A549 (cell line): ENCODE measurements around the gene RNGTT. TPM values are rescaled to one million over a fixed set of nuclear protein-coding genes. Genes with fewer than 3 reads are reported as not detected.

Experiments
- ATAC-seq, 2 experiments: fragments of 200-7000 bp in 1 of 2; fragments of >200 bp in 1 of 2; cut with Nextera tagmentation in 1 of 2; cut with Tn5 transposase in 1 of 2; 3 replicates each; pipeline versions ENCODE4 v1.8.0 to v1.9.1; 2018 to 2020; ENCODE audit warnings: mild to moderate bottlenecking in 1 of 2, moderate library complexity in 1 of 2
- CTCF ChIA-PET: fragments of 300-600 bp; sonication (Branson Sonifier 250); formaldehyde crosslinking; extraction: SDS; loops from one replicate; lab custom pipeline; 2021; ENCODE audit warnings: antibody characterized with exemption, inconsistent platforms; lab: Yijun Ruan, JAX
- POLR2A ChIA-PET: fragments of 350-600 bp; formaldehyde crosslinking; extraction: SDS; loops from one replicate; lab custom pipeline; 2021; ENCODE audit warnings: antibody characterized with exemption, inconsistent platforms; lab: Yijun Ruan, JAX
- DNase-seq, 2 experiments: peaks; one replicate each; pipeline versions ENCODE4 v3.0.0 to v3.0.0-alpha.2; 2011 to 2016; ENCODE audit warnings: low read depth in 1 of 2, low spot score in 1 of 2
- FAIRE-seq: peaks from 2 replicates; lab custom pipeline; 2011; peaks lifted over from hg19 to GRCh38; lab: Jason Lieb, UNC
- H3K27ac ChIP-seq, 2 experiments: fragments of >200 bp; sonication (Bioruptor Twin); formaldehyde crosslinking; 3 replicates each; pipeline ENCODE4 v1.5.1; 2016 to 2017
- H3K4me1 ChIP-seq: fragments of >200 bp; sonication (Bioruptor Twin); formaldehyde crosslinking; 3 replicates; pipeline ENCODE4 v1.6.1; 2016
- H3K4me2 ChIP-seq: fragments of >200 bp; sonication (Bioruptor Twin); formaldehyde crosslinking; 3 replicates; pipeline ENCODE4 v1.6.1; 2016
- H3K4me3 ChIP-seq: fragments of >200 bp; sonication (Bioruptor Twin); formaldehyde crosslinking; 3 replicates; pipeline ENCODE4 v1.5.1; 2016
- H3K9me3 ChIP-seq: fragments of >200 bp; sonication (Bioruptor Twin); formaldehyde crosslinking; 3 replicates; pipeline ENCODE4 v1.6.1; 2016
- CBX8 ChIP-seq: fragments of 200-600 bp; sonication (generic); IDR thresholded peaks from 2 replicates; pipeline ENCODE4 v1.6.1; 2016
- CHD4 ChIP-seq: fragments of 200-600 bp; sonication (generic); IDR thresholded peaks from 2 replicates; pipeline ENCODE4 v1.6.1; 2016; ENCODE audit warnings: antibody characterized with exemption, mild to moderate bottlenecking, borderline replicate concordance
- ESRRA ChIP-seq: fragments of 150-350 bp; IDR thresholded peaks from 2 replicates; pipeline ENCODE4 v1.6.1; 2014; ENCODE audit warnings: mild to moderate bottlenecking, low read length, borderline replicate concordance
- FOSB ChIP-seq: fragments of 250-450 bp; sonication (Bioruptor Pico); IDR thresholded peaks from 2 replicates; pipeline ENCODE4 v1.5.0; 2020; ENCODE audit warnings: mild to moderate bottlenecking, moderate library complexity
- FOSL2 ChIP-seq, 2 experiments: fragments of 450-650 bp in 1 of 2; fragments of >200 bp in 1 of 2; sonication (Bioruptor Twin) in 1 of 2; formaldehyde crosslinking; IDR thresholded peaks; 2 replicates each; pipeline versions ENCODE4 v1.5.0 to v1.6.1; 2016 to 2020; ENCODE audit warnings: mild to moderate bottlenecking in 1 of 2, moderate library complexity in 1 of 2
- HOXB5 ChIP-seq: fragments of 250-450 bp; sonication (Bioruptor Pico); IDR thresholded peaks from 2 replicates; pipeline ENCODE4 v1.5.0; 2020; ENCODE audit warnings: mild to moderate bottlenecking, moderate library complexity
- JUN ChIP-seq, 2 experiments: fragments of >200 bp; sonication (Bioruptor Twin); formaldehyde crosslinking; IDR thresholded peaks; 2 replicates in 1 of 2; 3 replicates in 1 of 2; pipeline ENCODE4 v1.6.1; 2016 to 2017
- MAFK ChIP-seq: fragments of 450-650 bp; IDR thresholded peaks from 2 replicates; pipeline ENCODE4 v1.6.1; 2014; ENCODE audit not compliant: partially characterized antibody
- MAZ ChIP-seq: fragments of 150-350 bp; IDR thresholded peaks from 2 replicates; pipeline ENCODE4 v1.6.1; 2014; ENCODE audit warnings: antibody characterized with exemption, low read depth, low read length, borderline replicate concordance
- NPAS2 ChIP-seq: fragments of 250-450 bp; sonication (Bioruptor Pico); IDR thresholded peaks from 2 replicates; pipeline ENCODE4 v1.8.0; 2022; ENCODE audit warnings: mild to moderate bottlenecking, moderate library complexity, borderline replicate concordance
- POLR2A ChIP-seq: IDR thresholded peaks from 2 replicates; pipeline ENCODE4 v1.6.1; 2012; ENCODE audit warnings: mild to moderate bottlenecking, low read length
- POLR2AphosphoS2 ChIP-seq: conservative IDR thresholded peaks from 2 replicates; pipeline ENCODE4 v1.6.1; 2012; ENCODE audit warnings: low read length, improper control_type of control experiment, inconsistent platforms
- RAD21 ChIP-seq, 2 experiments: fragments of >200 bp in 1 of 2; sonication (Bioruptor Twin) in 1 of 2; formaldehyde crosslinking in 1 of 2; IDR thresholded peaks in 1 of 2; conservative IDR thresholded peaks in 1 of 2; 2 replicates in 1 of 2; 3 replicates in 1 of 2; pipeline ENCODE4 v1.6.1; 2012 to 2018; ENCODE audit warnings: inconsistent platforms in 1 of 2
- RCOR1 ChIP-seq: fragments of 150-350 bp; IDR thresholded peaks from 2 replicates; pipeline ENCODE4 v1.6.1; 2014; ENCODE audit warnings: antibody characterized with exemption, low read length, low read depth
- SMC3 ChIP-seq: fragments of >200 bp; sonication (Bioruptor Twin); formaldehyde crosslinking; IDR thresholded peaks from 3 replicates; pipeline ENCODE4 v1.6.1; 2018; ENCODE audit warnings: inconsistent platforms
- SREBF2 ChIP-seq: fragments of 450-650 bp; IDR thresholded peaks from 2 replicates; pipeline ENCODE4 v1.6.1; 2014; ENCODE audit warnings: mild to moderate bottlenecking, moderate library complexity
- TFCP2L1 ChIP-seq: fragments of 250-450 bp; sonication (Bioruptor Pico); IDR thresholded peaks from 2 replicates; pipeline ENCODE4 v1.5.0; 2021; ENCODE audit warnings: mild to moderate bottlenecking
- ZNF302 ChIP-seq: fragments of 250-450 bp; sonication (Bioruptor Pico); IDR thresholded peaks from 2 replicates; pipeline ENCODE4 v1.9.0; 2021; ENCODE audit warnings: inconsistent platforms, mild to moderate bottlenecking, moderate library complexity
- ZSCAN20 ChIP-seq: fragments of 250-450 bp; sonication (Bioruptor Pico); IDR thresholded peaks from 2 replicates; pipeline ENCODE4 v1.8.0; 2022; ENCODE audit warnings: mild to moderate bottlenecking, moderate library complexity
- whole genome bisulfite sequencing: methylation state at CpG from one replicate; pipeline ENCODE4 v1.1.6; 2017; ENCODE audit errors: missing lambda C conversion rate; 5-methylcytosine and 5-hydroxymethylcytosine counted together
- polyA plus RNA-seq, 4 experiments: library from polyadenylated mRNA; depleted of rRNA in 3 of 4; stranded (reverse); fragments of >200 nt; fragmentation: RNase III in 1 of 4; extraction: RNeasy Plus Mini Kit Qiagen cat#74134 plus additional on column Dnase treatment in 1 of 4; gene quantifications; 2 replicates in 3 of 4; 3 replicates in 1 of 4; pipeline ENCODE4 v1.2.3, GENCODE V29; 2011 to 2017
- TF ChIP-seq, protein P1 (sequence below): fragments of 250-450 bp; sonication (Bioruptor Pico); IDR thresholded peaks from 2 replicates; pipeline ENCODE4 v1.5.0; 2020; ENCODE audit warnings: low read depth, mild to moderate bottlenecking, moderate library complexity
- TF ChIP-seq, protein P2 (sequence below): IDR thresholded peaks from 2 replicates; pipeline ENCODE4 v1.6.1; 2012
- TF ChIP-seq, protein P3 (sequence below): IDR thresholded peaks from 2 replicates; pipeline ENCODE4 v1.6.1; 2012; ENCODE audit warnings: low read depth, borderline replicate concordance
- TF ChIP-seq, protein P4 (sequence below): fragments of >200 bp; sonication (Bioruptor Twin); formaldehyde crosslinking; IDR thresholded peaks from 2 replicates; pipeline ENCODE4 v1.6.1; 2016
- TF ChIP-seq, protein P5 (sequence below): fragments of >200 bp; sonication (Bioruptor Twin); formaldehyde crosslinking; IDR thresholded peaks from 3 replicates; pipeline ENCODE4 v1.5.1; 2016

Gene RNGTT
- polyA plus RNA-seq, 2 of the 4 experiments (the other 2 are of a cell fraction), result 11.6 to 15.0 TPM

DNA sequence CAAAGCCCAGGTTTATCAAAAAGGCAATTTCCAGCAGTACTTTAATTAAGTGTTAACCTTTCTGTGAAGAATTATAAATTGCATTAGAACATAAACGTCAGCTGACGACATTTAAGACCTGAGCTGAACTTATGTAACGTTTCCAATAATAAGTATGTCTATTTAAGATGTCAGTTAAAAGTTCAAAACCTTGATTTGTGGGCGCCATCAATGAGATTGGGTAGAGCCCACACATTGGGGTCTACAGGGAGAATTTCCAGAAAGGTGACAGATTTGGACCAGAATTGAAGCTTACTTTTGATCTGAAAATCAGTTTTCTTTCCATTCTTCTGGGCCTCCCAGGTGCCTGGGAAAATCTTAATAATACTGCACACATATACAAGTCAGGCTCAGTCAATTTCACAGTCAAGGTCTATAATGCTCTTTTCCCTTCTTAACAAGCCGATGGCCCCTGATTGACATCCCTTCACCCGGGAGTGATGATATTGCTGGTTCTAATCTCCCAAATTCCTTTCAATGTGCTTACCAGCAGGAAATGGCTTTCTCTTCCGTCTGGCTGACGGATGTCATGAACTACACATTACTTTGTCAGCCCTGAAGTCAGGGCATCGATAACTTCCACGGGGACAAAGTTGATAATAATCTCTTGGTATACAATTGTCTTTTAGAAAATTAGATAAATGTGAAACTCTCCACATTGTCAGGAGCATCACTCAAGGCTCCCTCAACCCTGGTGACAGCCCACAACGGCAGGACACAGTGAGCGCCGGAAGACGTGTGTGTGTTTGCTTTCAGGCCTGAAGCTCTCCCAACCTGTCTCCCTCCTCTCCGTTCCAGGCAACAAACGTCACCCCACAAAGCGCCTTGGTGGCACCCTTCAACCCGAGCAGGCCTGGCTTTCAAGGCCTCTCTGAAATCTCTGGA is 400.8 kb downstream of the RNGTT start (continued):
- TF ChIP-seq, protein P1, sequence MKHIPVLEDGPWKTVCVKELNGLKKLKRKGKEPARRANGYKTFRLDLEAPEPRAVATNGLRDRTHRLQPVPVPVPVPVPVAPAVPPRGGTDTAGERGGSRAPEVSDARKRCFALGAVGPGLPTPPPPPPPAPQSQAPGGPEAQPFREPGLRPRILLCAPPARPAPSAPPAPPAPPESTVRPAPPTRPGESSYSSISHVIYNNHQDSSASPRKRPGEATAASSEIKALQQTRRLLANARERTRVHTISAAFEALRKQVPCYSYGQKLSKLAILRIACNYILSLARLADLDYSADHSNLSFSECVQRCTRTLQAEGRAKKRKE, result no peak

DNA sequence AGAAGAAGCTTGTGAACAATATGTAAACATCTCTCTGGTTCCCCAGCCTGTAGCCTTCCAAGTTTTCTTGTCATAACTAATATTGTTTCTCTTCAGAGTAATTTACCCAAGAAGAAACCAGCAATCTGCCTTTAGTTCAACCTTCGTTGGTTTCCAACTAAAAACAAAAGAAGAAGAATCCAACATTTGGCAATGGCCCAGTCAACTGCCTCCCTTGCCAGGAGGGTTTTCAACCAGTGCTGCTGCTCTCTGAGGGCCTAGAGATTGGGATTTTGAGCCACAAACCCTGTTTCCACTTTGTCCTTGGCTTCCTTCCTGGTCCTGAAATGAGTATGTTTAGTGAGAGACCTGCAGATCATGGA is 401.5 kb downstream of the RNGTT start:
- Histone ChIP-seq H3K4me1 (no peaks in the 10 kb centered on the region), H3K4me2 (no peak overlapping the region), H3K4me3 (no peak overlapping the region), H3K9me3 (no peaks in the 10 kb centered on the region), H3K27ac (no peak overlapping the region)
- ChIA-PET CTCF (no interaction called here), POLR2A (no interaction called here)
- DNase-seq, result no peak
- no peak for FAIRE-seq
- TF ChIP-seq ZNF302 (CRISPR knock-in tag) (no peak), SMC3 (no peak), CHD4 (no peak), ESRRA (no peak), SREBF2 (no peak), JUN (IDR thresholded peaks at IDR 0.05) (no peak), ZSCAN20 (CRISPR knock-in tag) (no peak)
- TF ChIP-seq, protein P2, sequence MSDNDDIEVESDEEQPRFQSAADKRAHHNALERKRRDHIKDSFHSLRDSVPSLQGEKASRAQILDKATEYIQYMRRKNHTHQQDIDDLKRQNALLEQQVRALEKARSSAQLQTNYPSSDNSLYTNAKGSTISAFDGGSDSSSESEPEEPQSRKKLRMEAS, result no peak
- no peak for ATAC-seq
- 50% methylated on average over 1 of the region's 1 CpG for WGBS

DNA sequence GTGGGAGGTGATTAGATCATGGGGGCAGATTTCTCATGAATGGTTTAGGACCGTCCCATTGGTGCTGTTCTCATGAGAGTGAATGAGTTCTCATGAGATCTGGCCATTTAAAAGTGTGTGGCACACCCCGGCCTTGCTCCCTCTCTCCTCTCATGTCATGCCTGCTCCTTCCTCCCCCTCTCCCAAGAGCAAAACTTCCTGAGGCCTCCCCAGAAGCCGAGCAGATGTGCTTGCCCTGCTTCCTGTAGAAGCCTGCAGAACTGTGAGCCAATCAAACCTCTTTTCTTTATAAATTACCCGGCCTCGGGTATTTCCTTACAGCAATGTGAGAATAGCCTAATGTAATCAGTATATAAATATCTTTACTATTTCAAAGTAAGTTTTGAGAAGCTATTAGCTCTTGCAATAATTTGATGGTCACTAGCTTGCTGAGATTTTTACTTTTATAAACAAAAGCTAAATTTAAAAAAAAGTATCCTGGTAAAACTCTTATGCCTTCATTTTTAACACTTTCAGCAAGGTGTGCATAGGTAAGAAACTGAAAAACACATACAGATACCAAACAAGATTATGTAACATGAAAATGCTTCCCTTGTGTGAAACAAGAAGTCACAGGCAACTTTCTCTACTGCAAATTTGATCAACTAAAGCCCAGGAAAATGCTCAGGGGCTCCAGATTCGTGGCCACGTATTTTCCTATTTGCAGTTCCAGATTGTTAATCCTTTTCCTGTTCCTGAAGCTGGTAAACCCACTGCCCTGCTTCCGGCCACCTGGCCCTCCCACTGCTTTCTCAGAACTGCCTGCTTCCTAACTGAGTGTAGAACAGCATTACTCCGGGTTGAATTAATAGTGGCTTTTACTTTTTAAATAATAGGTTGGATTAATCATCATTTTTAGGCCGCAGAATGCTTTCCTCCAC is 402.1 kb downstream of the RNGTT start:
- no peaks in the 10 kb centered on the region for H3K4me1 ChIP-seq
- WGBS, result 57% methylated on average over 10 of the region's 10 CpGs
- CTCF ChIA-PET, result no interaction called here
- no peak overlapping the region for H3K4me2 ChIP-seq
- ATAC-seq, result no peak
- no peak for TF ChIP-seq NPAS2 (CRISPR knock-in tag)
- TF ChIP-seq, protein P3, sequence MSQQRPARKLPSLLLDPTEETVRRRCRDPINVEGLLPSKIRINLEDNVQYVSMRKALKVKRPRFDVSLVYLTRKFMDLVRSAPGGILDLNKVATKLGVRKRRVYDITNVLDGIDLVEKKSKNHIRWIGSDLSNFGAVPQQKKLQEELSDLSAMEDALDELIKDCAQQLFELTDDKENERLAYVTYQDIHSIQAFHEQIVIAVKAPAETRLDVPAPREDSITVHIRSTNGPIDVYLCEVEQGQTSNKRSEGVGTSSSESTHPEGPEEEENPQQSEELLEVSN, result no peak
- no peak for TF ChIP-seq POLR2AphosphoS2
- TF ChIP-seq MAZ, result no peak
- no peak for TF ChIP-seq RAD21 (conservative IDR thresholded peaks at IDR 0.05 in 1 of 2, IDR thresholded peaks at IDR 0.05 in 1 of 2)
- no peak for TF ChIP-seq HOXB5
- no peak for TF ChIP-seq MAFK
- no peak for TF ChIP-seq RCOR1
- TF ChIP-seq, protein P1, result no peak
- TF ChIP-seq CBX8, result no peak
- TF ChIP-seq, protein P4, sequence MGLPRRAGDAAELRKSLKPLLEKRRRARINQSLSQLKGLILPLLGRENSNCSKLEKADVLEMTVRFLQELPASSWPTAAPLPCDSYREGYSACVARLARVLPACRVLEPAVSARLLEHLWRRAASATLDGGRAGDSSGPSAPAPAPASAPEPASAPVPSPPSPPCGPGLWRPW, result no peak
- TF ChIP-seq POLR2A, result no peak
- no peak for TF ChIP-seq FOSL2 (IDR thresholded peaks at IDR 0.05)
- TF ChIP-seq FOSL2 (CRISPR knock-in tag; IDR thresholded peaks at IDR 0.05), result no peak
- TF ChIP-seq, protein P5, sequence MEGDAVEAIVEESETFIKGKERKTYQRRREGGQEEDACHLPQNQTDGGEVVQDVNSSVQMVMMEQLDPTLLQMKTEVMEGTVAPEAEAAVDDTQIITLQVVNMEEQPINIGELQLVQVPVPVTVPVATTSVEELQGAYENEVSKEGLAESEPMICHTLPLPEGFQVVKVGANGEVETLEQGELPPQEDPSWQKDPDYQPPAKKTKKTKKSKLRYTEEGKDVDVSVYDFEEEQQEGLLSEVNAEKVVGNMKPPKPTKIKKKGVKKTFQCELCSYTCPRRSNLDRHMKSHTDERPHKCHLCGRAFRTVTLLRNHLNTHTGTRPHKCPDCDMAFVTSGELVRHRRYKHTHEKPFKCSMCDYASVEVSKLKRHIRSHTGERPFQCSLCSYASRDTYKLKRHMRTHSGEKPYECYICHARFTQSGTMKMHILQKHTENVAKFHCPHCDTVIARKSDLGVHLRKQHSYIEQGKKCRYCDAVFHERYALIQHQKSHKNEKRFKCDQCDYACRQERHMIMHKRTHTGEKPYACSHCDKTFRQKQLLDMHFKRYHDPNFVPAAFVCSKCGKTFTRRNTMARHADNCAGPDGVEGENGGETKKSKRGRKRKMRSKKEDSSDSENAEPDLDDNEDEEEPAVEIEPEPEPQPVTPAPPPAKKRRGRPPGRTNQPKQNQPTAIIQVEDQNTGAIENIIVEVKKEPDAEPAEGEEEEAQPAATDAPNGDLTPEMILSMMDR, result no peak
- TF ChIP-seq FOSB (CRISPR knock-in tag), result no peak
- TF ChIP-seq TFCP2L1, result no peak
- TF ChIP-seq, all 56 proteins: peak for 0
- no peak for DNase-seq
- no peak for FAIRE-seq
- Histone ChIP-seq H3K4me3 (no peak overlapping the region), H3K27ac (no peak overlapping the region), H3K9me3 (no peaks in the 10 kb centered on the region)
- POLR2A ChIA-PET, result no interaction called here
